HEK293 (cell line): ENCODE data around the gene NBPF6.
"Not testable (repeated sequence)": the region's sequence is repeated elsewhere in the genome, so short reads cannot be mapped to it uniquely, and the experiment has no call there.

Source experiments
- ZNF174 ChIP-seq: fragments of 450-650 bp; formaldehyde crosslinking; IDR thresholded peaks from 2 replicates; pipeline ENCODE4 v1.5.0; 2017; ENCODE audit warnings: missing biosample characterization, mild to moderate bottlenecking, missing genetic modification characterization
- TF ChIP-seq, protein P1 (sequence below): fragments of 450-650 bp; formaldehyde crosslinking; conservative IDR thresholded peaks from 2 replicates; pipeline ENCODE4 v1.5.1; 2016; ENCODE audit warnings: low read depth, missing biosample characterization, missing genetic modification characterization

DNA sequence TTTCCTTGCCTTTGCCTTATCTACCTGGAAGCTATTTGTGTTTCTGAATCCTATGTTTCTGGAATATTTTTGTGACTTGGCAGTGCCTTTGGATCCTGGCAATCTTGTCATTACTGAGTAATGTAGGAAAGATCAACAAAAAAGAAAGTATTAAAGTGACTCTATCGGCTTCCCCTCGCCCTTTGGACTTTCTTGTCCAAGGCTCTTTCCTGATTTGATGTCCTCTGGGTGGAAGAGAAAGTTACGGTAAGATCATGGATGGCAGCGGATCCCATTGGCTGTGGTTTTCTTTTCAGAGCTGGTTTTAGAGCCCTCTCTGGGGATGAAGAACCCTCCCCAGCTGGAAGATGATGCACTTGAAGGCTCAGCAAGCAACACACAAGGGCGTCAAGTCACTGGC is 17.0 kb downstream of the NBPF6 start:
- not testable (repeated sequence) for TF ChIP-seq ZNF174 (tag by site-specific recombination)
- TF ChIP-seq, protein P1, sequence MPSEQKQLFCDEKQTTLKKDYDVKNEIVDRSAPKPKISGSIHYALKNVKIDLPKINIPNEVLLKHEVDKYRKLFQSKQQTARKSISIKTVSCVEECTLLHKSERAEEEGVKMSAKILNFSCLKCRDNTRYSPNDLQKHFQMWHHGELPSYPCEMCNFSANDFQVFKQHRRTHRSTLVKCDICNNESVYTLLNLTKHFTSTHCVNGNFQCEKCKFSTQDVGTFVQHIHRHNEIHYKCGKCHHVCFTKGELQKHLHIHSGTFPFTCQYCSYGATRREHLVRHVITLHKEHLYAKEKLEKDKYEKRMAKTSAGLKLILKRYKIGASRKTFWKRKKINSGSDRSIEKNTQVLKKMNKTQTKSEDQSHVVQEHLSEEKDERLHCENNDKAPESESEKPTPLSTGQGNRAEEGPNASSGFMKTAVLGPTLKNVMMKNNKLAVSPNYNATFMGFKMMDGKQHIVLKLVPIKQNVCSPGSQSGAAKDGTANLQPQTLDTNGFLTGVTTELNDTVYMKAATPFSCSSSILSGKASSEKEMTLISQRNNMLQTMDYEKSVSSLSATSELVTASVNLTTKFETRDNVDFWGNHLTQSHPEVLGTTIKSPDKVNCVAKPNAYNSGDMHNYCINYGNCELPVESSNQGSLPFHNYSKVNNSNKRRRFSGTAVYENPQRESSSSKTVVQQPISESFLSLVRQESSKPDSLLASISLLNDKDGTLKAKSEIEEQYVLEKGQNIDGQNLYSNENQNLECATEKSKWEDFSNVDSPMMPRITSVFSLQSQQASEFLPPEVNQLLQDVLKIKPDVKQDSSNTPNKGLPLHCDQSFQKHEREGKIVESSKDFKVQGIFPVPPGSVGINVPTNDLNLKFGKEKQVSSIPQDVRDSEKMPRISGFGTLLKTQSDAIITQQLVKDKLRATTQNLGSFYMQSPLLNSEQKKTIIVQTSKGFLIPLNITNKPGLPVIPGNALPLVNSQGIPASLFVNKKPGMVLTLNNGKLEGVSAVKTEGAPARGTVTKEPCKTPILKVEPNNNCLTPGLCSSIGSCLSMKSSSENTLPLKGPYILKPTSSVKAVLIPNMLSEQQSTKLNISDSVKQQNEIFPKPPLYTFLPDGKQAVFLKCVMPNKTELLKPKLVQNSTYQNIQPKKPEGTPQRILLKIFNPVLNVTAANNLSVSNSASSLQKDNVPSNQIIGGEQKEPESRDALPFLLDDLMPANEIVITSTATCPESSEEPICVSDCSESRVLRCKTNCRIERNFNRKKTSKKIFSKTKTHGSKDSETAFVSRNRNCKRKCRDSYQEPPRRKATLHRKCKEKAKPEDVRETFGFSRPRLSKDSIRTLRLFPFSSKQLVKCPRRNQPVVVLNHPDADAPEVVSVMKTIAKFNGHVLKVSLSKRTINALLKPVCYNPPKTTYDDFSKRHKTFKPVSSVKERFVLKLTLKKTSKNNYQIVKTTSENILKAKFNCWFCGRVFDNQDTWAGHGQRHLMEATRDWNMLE (tag by site-specific recombination), result not testable (repeated sequence)
